T-helper 2 cell (primary cell): ENCODE measurements around the gene MCM5.
A peak's percentile ranks its signal among the peaks of the same experiment; 100 is the strongest.
"Not testable (repeated sequence)": the region's sequence is repeated elsewhere in the genome, so short reads cannot be mapped to it uniquely, and the experiment has no call there.

Source experiments
- DNase-seq, 5 experiments: peaks; one replicate each; pipeline versions ENCODE4 v3.0.0 to v3.0.0-alpha.2; 2012 to 2022

Gene MCM5

DNA sequence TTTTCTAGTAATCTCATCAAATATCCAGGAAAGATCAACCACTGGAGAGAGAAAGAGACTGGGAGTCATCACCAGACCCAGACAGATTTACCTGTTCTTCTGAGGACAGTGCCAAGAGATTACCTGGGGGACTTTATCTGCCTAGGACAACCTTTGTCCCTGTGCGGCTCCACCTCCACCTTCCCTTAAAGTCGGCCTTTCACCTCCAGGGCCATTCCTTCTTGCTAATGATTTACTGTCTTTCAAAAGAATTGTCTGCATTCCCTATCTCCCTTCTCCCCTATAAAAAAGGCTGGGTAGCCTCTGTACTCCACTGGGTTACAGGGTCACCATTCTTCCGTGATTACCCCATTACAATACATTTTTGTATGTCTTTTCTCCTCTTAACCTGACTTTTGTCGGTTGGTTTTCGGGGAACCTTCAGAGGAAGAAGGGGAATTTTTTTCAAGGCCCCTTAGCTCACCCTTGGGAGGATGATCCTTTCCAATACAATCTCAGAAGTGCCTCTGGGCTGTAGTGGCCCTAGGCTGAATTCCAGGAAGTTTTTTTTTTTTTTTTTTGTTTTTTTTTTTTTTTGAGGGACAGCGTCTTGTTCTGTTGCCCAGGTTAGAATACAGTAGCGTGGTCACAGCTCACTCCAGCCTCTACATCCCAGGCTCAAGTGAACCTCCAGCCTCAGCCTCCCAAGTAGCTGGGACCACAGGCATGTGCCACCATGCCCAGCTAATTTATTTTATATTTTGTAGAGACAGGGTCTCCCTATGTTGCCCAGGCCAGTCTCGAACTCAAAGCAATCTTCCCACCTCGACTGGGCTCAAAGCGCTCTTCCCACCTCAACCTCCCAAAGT, 20.6 kb upstream of the MCM5 start:
- DNase-seq = no peak

- no peak for DNase-seq
These were observed 19.9 kb upstream of the MCM5 start for GRCh38 chr22:35380013-35380412.

DNA sequence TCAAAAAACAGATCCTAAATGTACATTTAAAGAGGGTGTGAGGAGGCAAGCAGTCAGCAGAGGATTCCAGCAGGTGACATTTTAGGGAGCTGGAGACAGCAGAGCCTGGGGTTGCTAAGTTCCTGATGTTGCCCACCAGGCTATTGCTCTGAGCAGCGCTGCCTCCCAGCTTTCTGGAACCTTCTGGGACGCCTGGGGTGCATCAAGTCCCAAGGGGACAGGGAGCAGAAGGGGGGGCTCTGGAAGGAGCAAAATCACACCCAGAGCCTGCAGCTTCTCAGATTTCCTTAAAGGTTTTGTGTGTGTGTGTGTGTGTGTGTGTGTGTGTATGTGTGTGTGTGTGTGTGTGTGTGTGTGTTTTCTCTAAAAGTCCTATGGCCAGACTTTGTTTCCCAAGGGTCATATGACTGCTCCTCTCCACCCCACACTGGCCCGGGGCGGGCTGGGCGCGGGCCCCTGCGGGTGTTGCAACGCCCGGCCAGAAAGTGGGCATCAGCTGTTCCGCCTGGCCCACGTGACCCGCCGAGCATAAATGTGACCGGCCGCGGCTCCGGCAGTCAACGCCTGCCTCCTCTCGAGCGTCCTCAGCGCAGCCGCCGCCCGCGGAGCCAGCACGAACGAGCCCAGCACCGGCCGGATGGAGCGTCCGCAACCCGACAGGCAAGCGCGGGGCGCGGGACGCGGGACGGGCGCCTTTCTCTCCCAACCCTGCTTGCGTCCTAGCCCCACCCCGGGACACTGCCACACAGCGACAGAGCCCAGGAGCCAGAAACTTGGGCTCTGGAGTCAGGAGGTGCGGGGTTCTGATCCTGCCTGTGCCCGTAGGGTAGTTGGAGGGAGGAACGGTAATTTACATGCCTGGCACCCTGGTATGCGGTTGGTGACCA, 19.2 kb upstream of the MCM5 start, which contains the start of gene HMOX1:
Gene HMOX1, plus strand, starts transcription at position 560 of the 887 bp plus-strand sequence. Its CDS starts 78 bp downstream, at position 638.
- peak in 4 of 5 experiments; percentile 19 to 77 (median 24) for DNase-seq

GRCh38 chr22:35381424-35382009, 18.4 kb upstream of the MCM5 start:
- DNase-seq = no peak

GRCh38 chr22:35383679-35384071, 16.3 kb upstream of the MCM5 start:
- no peak for DNase-seq

- no peak for DNase-seq
These were observed 15.4 kb upstream of the MCM5 start for GRCh38 chr22:35384527-35384926.

DNA sequence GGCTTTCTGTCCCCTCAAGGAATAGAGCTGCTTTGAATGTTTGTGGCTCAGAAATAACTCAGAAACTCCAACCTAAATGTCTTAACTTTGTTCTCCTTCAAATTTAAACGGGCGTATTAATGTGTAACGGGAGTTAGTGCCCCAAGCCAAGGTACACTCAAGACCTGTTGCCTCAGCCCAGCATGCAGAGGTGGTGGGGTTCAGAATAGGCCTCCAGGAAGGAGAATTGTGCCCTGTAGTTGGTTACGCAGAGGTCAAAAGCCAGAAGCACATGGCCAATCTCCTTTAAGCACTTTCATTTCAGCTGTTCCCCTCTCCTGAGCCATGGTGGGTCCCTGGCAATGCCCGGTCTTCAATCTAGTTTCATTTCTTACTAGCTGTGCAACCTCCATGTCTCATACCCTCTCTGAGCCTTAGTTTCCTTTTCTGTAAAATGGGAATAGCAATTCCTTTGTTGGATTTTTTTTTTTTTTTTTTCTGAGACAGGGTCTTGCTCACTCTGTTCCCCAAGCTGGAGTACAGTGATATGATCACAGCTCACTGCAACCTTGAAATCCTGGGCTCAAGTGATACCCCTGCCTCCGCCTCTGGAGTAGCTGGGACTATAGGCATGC, 14.9 kb upstream of the MCM5 start:
- no peak for DNase-seq

- DNase-seq = no peak
These were observed 13.2 kb upstream of the MCM5 start for GRCh38 chr22:35386670-35387288.

- DNase-seq = no peak
These were observed 9.0 kb upstream of the MCM5 start for GRCh38 chr22:35390933-35391332.

DNA sequence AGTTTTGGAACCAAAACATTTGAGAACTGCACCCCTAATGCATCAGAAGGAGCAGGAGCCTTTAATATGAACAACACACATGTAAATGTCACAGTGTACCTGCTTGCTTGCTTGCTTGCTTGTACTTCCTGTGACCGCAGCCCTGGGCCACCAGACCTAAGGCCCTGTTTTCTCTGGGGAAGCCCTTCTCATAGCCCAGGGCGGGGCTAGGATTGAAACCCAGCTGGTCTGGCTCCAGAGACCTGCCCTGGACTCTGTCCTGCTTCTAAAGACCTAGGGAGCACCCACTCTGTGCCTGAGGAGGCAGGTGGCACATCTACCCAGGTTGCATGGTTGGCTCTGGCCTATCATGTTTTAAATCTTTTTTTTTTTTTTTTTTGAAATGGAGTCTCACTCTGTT, 7.6 kb upstream of the MCM5 start:
- no peak for DNase-seq

GRCh38 chr22:35393116-35394010, 6.6 kb upstream of the MCM5 start:
- no peak for DNase-seq

GRCh38 chr22:35394011-35394312, 6.0 kb upstream of the MCM5 start:
- DNase-seq = no peak

DNA sequence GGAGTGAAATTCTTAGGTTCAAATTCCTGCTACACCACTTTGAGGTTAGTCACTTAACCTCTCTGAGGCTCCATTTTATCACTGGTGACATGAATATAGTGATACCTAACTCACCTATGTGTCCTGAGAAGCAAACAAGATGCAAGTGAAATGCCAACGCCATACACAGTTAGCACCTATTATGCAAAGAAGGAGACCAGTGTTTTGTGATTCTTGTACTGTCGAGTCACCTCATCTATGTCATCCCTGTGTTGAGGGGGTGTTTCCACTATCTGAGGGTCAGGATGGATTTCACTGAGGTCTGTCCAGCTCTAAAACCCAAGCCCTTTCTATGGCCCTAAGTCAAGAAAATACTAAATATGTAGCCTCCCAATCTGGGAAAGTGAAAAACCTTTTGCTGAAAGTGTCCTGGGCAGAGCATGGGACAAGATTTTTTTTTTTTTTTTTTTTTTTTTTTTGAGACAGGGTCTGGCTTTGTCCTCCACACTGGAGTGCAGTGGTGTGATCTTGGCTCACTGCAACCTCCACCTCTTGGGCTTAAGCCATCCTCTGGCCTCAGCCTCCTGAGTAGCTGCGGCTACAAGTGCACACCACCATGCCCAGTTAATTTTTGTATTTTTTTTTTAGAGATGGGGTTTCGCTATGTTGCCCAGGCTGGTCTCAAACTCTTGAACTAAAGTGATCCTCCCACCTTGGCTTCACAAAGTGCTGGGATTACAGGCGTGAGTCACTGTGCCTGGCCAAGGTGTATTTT, 5.0 kb upstream of the MCM5 start:
- no peak for DNase-seq

- DNase-seq = not testable (repeated sequence)
These were observed 3.3 kb upstream of the MCM5 start for GRCh38 chr22:35396622-35397021.

DNA sequence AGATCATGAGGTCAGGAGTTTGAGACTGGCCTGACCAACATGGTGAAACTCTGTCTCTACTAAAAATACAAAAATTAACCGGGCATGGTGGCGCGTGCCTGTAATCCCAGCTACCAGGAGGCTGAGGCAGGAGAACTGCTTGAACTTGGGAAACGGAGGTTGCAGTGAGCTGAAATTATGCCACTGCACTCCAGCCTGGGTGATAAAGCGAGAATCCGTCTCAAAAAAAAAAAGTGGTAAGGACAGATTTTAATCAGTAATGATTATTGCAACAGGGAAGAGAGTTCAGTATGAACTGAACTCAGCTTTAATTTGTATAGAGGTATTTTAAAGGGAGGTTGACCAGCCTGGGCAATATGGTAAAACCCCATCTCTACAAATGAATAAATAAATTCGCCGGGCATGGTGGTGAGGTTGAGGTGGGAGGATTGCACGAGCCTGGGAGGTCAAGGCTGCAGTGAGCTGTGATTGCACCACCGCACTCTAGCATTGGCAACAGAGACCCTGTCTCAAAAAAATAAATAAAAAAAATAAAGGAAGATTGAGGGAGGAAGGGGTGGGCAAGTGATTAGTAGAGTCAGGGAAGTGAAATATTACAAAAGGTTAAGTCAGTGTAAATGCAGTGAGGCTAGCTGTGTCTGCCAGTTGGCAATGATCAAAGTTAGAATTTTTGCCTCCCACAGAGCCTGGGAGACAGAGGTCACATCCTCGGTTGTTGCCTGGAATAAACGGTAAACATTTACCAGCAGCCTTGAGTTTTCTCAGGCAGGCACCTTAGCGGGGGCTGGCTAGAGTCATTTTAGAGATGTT, 2.6 kb upstream of the MCM5 start:
- no peak for DNase-seq

GRCh38 chr22:35398591-35398973, 1.4 kb upstream of the MCM5 start:
- DNase-seq = no peak

DNA sequence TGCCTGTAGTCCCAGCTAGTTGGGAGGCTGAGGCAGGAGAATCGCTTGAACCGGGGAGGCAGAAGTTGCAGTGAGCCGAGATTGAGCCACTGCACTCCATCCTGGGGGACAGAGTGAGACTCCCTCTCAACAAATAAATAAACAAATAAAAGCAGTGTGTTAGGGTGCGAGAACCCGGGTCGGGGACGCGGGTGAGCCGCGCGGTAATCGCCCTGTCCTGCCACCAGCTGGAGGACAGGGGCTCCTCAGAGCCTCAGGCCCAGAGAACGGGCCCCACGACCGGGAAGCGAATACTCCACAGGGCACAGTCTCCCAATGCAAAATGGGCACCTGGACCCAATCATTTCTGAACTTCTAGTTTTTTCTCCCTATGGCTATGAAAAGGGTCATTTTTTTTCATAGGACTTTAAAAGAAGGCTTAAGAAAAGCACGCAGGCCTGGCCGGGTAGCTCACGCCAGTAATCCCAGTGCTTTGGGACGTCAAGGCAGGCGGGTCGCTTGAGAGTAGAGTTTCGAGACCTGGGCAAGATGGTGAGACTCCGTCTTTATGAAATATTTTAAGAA, 744 bp upstream of the MCM5 start:
- peak in 1 of 5 experiments; percentile 45 for DNase-seq

- DNase-seq = peak in 2 of 5 experiments; percentile 9 to 49
These were observed 506 bp downstream of the MCM5 start for GRCh38 chr22:35400501-35400790.

- DNase-seq = no peak
These were observed 1.9 kb downstream of the MCM5 start for GRCh38 chr22:35401863-35402262.

DNA sequence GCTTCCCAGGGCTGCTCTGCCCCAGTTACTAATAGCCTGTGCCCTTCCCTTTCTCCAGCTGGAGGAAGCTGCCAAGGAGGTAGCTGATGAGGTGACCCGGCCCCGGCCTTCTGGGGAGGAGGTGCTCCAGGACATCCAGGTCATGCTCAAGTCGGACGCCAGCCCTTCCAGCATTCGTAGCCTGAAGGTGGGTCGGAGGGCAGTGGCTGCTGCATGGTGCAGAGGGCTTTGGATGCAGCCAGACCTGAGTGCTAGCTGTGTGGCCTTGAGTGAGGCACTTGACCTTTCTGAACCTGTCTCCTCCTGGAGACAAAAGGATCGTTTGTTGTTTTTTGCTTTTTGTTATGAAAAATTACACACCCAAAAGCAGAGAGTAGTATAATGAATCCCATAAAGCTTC, 3.4 kb downstream of the MCM5 start:
- no peak for DNase-seq
